WTC11 (cell line): ENCODE results near the gene IGSF23.
A peak's percentile ranks its signal among the peaks of the same experiment; 100 is the strongest.

Experiments
- CTCF ChIP-seq: fragments of 200-600 bp; IDR thresholded peaks from 2 replicates; pipeline ENCODE4 v1.8.0; 2022; ENCODE audit warnings: antibody characterized with exemption
- FOXK1 ChIP-seq: sonication (generic); formaldehyde crosslinking; IDR thresholded peaks from 2 replicates; pipeline ENCODE4 v1.8.0; 2022; ENCODE audit warnings: mild to moderate bottlenecking, moderate library complexity, missing genetic modification reagents

GRCh38 chr19:44657211-44657921 is 44.0 kb downstream of the IGSF23 start:
- TF ChIP-seq FOXK1 (no peak), CTCF (peak; percentile 88)
